Activated T-helper 1 cell treated with Interleukin-2 at 50 U/mL for 16 hours (primary cell): ENCODE data around the gene AGAP1.

Experiments used
- DNase-seq: peaks from one replicate; pipeline ENCODE4 v3.0.0-alpha.2; 2020; ENCODE audit warnings: low read depth

AGAP1 gene

DNA sequence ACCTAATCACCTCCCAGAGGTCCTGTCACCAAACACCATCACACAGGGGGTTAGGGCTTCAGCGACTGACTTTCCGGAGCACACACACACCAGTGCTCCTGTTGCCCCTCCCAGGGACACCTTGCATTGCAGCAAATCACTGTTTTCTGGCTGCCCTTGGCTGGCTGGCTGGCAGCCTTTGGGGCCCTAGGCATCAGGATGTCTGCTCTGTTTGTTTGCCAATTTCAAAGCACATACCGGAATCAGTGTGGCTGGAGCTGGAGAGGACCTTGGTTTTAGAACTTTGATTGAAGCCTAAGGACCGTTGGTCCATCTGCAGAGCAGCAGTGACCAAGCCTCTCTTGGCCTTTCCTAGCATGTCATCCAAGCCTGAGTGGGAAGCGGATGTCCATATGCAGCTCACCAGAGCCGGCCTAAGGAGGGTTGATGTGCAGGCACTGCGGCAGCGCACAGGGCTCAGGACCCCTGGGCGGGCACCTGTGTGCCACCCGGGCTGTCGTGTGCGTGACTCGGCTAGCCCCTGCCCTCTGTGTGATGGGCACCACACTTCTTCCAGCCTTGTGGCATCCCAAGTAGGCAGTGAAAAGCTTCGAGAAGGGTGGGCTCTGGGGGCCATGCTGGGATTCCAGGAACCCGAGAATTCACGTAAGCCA, 612.2 kb downstream of the AGAP1 start:
- DNase-seq = no peak

DNA sequence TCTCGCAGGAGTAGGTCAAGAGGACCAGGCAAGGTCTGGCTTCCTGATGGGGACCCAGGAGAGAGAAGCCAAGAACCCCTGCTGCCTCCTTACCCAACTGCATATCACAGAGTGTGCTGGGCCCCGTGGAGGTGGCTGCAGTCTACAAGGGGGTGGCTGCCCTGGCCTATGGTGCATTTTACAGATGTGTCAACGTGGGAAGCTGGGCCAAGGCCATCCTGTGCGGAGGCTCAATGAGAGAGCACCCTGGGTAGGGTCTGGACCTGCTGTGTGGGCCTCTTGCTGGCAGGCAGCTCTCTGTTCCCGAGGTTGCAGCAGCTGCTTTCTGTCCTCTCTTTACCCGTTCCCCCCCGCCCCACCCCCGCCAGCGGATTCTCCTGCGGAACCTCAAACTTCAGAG, 612.9 kb downstream of the AGAP1 start:
- DNase-seq = no peak

DNA sequence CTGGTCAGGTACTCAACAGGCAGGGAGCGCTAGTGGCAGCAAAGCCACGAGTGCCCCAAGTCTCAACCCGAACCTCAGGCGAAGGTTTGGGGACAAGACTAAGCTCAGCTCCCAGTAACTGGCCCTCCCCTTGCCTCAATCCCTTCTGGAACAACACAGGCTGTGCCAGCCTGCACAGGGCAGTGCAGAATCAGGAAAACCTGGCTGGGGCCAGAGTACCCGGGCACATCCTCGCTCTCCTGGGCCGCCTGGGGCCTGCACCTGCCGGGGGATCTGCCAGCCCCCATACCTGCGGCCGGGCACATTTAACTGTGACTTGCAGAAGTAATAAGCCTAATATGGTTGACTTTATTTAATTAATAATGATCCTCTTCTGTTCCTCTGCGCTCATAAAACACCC, 613.7 kb downstream of the AGAP1 start:
- DNase-seq = no peak

DNA sequence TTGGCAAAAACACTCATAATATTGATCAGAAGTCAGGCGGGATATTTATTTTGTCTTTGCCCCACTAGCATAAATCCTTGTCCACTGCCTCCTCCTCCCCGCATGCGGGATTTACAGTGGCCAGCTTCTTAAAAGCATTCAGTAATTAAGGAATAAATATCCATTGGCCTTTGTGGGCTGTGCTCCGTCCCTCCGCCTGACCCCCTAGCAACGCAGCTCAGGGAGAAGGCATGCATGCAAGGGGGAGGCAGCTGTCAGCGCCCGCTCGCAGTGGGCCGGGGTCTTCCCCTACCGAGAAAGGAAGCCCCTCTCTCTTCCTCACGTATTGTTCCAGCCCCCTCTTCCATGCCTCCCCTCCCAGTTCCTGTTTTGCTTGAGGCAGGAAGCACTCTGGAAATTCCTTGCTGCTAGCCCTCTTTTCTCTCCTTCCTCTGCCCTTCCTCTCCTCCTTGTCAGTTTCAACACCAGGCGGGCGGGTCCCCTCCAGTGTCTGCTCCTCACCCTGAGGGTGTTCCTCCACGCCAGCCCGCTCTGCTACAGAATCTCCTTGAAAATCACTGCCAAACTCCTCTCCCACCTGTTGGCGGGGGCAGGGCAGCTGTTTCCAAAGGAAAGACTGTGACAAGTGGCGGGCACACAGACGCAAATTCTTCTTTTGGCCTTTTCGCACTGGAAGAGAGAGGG, 614.2 kb downstream of the AGAP1 start:
- no peak for DNase-seq

DNA sequence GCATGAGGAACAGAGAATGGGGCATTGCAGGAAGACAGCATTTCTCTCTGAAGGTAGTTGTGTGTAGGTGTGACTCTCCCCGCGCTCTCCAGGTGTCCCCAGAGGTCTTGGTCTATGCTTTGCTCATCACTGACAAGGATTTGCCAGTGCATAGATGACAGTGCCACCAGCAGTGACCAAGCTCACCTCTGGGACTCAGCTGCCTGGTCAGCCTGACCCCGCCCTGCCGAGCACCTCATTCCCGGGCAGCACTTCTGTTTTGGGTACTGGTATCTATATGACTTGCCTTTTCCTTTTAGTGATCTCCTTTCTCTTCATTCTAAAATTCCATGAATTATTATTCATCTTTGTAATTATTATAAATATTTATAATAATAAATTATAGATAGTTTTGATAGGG, 615.2 kb downstream of the AGAP1 start:
- no peak for DNase-seq

DNA sequence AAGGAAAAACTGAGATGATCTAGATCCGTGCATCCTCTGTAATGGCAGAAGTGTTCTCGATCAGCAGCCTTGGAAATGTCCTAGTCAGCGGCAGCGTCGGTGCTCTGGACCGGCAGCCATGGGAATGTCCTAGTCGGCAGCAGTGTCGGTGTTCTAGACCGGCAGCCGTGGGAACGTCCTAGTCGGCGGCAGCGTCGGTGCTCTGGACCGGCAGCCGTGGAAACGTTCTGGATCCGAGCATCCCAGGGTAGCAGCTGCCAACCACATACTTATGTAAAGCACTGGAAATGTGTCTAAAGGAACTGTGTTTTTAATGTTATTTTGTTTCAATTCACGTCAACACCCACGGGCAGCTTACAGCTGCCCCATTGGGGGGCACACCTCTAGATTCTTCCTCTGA, 615.6 kb downstream of the AGAP1 start:
- no peak for DNase-seq

DNA sequence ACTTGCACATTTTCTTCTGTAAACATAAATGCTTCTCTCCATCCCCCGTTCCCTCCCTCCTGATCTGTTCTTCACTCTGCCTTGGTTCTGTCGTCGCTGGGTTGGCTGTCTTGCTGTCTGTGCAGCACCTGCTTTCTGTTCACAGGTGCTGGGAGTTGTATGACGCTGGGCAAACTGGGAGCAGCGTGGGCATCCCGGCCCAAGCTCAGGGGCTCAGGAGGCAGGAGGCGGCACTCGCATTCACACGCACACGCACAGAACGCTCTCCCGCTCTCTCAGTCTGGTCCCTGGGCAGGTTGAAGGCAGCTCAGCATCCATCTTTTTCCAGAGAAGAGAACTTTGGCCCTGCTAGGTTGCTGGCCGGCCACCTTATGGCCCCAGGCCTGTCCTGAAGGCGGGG, 618.6 kb downstream of the AGAP1 start:
- DNase-seq = no peak

DNA sequence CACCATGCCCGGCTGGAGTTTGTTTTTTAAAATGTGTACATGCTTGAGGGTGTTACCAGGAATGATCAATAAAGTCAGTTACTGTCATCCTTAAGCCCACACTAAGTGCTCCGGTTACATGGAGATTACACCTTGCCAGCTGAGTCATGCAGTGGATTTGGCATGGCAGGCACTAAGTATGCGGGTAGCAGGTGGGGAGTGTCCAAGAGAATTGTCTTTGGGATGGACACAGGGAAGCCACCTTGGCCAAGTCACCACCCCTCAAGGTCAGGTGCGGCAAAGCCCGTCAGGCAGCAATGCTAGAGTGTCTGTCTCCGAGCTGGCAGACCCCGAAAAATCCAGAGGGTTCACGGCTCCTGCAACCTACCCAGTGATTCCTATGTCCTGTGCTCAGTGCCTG, 619.6 kb downstream of the AGAP1 start:
- no peak for DNase-seq

DNA sequence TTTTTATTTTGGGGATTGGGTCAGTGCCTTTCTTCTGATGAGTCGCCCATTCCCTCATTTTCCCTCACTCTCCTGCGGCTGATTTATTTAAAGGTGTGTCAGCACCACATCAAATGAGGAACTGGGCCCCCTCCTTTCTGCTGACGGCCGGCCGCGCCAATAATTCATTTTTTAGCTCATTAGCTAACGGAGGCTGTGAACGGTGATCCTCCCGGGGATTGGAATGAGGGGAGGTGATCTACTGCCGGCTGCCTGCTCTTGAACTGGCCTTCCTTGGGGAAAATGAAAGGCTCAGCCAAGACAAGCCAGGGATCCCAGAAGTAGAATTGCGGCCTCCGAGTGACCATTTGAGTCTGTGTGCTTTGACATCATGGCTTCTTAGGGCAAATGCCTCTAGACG, 620.1 kb downstream of the AGAP1 start:
- DNase-seq = no peak

DNA sequence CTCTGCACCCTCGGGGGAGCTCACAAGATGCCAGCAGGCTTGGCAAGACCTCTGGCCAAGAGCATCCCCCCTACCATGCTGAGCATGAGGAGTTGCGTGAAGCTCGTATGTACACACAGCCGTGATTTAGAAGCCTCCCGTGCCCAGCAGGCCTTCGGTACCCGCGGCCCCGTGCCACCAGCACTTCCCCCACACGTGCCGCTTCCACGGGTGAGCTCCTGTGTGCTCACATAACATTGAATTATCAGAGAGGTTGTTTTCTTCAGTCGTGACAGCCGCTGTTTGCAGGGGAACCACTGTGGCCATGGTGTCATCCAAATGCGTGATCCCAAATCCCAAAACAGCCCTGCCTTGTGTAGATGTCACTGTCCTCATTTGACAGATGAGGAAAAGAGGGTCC, 621.1 kb downstream of the AGAP1 start:
- DNase-seq = no peak

DNA sequence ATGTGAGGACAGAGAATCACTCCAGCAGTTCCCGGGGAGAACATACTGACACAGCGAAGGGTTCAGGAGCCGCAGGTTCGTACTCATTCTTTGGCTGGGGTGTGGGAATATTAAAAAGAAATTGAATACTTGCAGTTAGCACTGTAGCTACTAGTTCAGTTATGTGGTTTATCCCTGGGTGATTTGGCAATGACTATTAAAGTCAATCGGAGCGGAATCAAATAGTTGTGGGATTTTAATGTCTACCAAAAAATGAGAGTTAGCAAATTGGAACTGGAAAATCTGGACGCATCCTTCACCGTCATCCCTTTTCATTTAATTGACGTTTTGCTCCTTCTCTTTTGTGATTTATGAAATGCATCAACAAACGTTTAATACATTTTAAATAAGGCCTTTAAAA, 623.6 kb downstream of the AGAP1 start:
- no peak for DNase-seq

DNA sequence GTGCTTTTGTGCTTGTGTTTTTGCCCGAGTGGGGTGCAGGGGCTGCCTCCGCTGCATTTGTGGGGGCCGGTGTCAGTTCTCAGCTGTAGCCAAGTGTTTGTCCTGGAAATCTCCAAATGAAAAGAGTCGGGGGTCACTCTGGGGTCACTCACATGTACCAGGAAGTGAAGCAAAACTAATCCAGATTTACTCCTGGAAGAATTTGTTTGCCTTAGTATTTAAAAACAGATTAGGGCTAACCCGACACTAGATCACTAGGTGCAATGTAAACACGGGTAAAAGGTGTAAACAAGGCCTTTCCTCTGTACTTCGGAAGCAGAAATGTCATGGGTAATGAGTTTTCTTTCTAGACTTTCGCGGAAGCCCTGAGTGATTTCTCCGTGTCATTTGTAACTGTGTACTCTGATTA, 624.0 kb downstream of the AGAP1 start:
- no peak for DNase-seq

DNA sequence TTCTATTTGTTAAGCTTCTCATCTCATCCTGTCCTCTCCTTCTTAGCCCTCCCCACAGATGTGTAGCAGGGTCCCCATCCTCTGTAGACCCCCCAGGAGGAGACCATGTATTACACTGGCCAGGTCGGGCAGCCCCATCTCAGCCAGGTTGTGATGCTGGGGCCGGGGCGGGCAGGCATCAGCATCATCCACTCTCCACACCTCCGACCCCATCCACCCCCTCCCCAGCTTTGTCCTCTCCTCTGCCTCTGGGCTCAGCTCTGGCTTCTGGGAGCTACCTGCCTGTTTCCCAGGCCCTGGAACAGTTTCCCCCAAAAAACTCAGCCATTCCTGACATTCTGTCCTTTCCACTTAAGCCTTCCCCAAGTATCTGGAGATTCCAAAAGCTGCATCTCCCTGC, 625.2 kb downstream of the AGAP1 start:
- no peak for DNase-seq

DNA sequence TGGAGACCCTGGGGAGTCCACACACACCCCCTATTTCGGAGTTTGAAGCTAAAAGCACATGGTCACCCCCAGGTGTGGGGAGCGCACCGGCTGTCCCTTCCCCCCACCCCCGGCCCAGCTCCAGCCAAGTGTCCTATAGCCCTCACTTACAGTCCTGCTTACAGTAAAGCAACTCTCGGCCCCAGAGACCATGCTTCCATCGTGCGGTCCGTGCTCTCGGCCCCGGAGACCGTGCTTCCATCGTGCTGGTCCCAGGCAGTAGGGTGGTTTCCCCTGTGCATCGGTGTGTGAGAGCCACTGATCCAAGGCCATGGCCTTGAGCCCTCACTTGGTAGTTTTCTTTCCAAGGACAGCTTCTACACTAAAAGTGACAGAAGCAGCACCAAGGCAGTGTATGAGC, 625.6 kb downstream of the AGAP1 start:
- DNase-seq = no peak

DNA sequence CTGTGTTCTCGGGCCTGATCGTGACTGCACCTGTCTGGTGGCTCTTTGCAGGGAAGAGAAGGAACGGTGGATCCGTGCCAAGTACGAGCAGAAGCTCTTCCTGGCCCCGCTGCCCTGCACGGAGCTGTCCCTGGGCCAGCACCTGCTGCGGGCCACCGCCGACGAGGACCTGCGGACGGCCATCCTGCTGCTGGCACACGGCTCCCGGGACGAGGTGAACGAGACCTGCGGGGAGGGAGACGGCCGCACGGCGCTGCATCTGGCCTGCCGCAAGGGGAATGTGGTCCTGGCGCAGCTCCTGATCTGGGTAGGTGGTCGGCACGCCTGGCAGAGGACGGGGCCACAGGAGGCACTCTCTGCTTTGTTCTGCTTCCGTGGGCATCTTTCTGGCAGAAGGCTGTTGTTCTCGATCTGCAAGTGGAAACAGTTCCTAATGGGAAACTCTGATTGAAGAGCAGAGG, 626.3 kb downstream of the AGAP1 start:
- DNase-seq = no peak

DNA sequence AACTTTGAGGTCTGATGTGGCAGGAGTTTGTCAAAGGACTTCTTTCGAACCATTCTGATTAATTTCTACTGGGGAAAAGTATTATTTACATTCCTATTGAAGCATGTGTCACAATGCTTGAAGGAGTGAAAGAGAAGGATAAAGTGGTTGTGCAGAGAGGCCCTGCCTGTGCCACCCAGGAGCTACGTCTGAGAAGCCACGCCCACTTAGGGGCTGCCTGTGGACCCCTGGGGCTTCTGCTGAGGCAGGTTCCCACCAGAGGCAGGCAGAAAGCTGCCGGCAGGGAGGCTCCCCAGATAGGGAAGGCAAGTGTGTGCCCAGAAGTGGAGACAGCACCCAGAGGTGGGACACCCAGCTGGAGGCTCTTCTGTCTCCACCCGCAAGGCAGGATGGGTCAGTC, 627.0 kb downstream of the AGAP1 start:
- DNase-seq = no peak

DNA sequence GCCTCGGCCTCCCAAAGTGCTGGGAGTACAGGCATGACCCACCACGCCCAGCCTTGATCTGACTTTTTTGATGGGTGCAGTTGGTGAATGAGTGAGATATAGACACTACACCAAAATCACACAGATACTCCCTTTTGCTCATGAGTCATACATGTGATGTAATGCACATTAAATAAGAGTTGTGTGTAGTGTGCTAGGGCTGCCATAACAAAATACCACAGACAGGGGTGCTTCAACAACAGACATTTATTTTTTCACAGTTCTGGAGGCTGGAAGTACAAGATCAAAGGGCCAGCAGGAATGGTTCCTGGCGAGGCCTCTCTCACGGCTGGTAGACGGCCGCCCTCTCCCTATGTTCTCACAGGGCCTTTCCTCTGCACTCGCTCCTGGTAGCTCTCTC, 627.7 kb downstream of the AGAP1 start:
- DNase-seq = no peak

DNA sequence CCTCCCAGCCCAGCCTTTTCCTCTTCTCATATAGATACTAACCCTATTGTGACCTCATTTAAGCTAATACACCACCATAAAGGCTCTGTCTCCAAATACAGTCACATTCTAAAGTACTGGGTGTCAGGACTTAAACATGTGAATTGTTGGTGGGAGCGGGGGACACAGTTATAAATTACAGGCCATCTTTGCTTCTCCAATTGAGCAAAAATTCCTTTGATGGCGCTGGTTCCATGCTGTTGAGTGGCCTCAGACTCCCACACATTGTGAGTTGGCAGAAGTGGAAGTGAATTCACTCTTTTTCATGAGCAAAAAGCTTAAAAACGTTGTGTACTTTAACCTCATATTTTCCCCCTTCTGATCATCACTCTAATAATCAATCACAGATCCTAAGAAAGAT, 628.4 kb downstream of the AGAP1 start:
- DNase-seq = no peak

DNA sequence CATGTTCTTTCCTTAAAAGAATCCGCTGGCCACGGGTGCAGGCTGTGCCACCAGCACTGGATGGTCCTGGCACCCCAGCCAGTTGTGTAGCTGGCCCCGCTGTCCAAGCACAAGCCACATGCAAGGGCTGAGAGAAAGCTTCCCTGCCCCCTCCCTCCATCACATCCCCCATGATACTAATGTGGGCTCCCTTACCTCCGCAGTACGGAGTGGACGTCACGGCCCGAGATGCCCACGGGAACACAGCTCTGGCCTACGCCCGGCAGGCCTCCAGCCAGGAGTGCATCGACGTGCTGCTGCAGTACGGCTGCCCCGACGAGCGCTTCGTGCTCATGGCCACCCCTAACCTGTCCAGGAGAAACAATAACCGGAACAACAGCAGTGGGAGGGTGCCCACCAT, 629.9 kb downstream of the AGAP1 start:
- DNase-seq = no peak

DNA sequence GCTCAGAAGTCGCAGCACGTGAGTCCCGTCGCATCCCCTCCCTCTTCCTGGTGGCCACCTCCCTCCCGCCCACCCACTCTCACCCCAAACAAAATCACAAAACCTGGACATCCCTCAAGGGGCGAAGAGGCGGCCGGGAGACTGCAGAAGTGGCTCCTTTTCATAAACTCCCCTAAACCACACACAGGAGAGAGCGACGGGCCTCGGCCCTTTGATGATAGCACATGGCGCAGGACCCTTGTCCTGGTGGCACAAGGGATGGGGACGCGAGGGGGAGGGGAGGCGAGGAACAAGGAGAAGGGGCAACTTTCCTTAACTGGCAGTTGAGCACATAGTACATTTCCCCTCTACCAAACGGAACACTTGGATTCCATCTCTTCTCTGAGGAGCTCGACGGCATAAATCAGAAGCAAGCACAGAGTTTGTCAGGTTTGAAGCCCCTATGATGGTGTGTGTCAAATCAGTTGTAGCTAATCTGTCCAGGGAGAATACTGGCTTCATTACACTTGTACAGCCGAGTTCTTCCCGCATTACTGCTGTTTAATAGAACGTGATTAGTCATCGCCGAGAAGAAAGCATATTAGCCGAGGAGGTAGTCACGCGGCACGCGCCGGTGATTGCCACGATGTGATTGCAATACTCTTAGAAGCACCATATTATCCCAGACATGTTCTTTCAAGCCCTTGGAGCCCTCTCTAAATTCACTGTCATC, 630.5 kb downstream of the AGAP1 start:
- DNase-seq = no peak

DNA sequence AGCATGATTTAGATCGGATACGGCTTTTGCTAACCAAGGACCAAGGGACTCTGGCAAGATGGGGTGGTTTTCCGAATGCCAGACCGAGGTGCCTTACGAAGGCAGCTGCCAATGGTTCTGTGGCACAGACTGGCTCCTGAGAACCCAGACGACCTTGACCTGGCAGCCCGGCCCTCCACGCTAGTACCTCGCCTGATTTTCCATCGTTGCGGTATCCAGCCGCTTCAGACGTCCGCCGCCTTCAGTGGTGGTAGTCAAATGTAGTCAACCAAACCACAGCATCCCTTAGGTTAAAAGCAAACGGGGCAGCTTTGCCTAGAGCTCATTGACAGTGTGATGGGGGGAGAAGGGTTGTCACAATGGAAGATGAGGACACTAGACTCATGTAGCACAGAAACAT, 631.7 kb downstream of the AGAP1 start:
- no peak for DNase-seq

DNA sequence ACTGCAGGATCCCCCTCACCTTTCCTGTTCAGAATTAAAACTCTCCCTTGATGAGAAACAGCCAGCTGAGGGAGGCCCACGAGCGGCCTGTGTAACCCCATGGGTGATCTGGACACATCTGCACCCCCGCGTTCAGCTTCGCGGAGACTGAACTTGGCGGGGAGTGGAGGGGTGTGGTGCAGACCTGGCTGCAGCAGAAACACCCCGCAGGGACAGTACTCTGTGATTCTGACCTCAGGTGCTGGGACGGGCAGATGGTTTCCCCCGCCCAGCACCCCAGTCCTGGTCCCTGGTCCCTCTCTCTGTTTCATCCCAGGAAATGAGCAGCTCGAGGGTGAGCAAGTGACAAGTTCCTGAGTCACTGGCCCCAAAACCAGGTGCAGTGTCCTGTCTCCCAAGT, 633.2 kb downstream of the AGAP1 start:
- DNase-seq = no peak

DNA sequence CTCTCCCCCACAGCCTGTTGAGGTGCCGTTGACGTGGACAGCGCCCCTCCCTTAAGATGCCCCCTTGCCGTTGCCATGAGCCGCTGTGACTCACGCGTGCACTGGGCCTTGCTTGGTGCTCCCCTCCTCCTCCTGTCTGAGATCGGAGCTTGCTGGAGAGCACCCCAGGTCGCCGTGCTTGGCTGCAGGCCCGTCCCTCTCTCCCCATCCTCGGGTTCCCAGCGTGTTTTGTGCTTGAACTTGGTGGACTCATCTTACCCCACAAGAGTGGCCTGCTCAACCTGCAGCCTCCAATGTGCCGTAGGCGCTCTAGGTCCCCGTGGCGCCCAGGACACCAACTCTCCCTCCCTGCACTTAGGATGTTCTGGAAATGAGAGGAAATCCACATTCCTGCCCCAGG, 634.5 kb downstream of the AGAP1 start:
- DNase-seq = no peak

DNA sequence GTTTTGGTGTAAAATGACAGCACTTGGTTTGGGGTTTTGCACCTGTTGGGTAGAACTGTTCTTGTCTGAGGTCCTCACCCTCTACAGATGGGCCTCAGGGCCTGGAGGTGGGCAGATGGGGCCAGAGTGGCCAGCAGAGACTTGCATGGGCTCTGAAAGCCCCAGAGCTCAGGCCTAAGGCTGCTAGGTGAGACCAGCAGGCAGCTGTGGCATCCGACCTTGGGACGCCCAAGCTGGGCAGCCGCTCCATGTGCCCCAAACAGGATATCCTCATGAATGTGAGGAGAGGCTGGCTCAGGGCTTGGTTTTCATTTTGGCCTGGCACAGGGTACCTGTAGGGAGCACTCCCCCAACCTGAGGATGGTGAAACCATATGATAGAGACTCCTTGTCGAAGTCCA, 636.1 kb downstream of the AGAP1 start:
- no peak for DNase-seq
